ENCODE data around the gene EXOC2. TPM values are rescaled to one million over a fixed set of nuclear protein-coding genes. Genes with fewer than 3 reads are reported as not detected.

Gene EXOC2
- total and polyA plus RNA-seq, 2 donors (not counting 1 experiment from before 2014, with no cell fraction given) = 12.2 to 45.0 TPM

DNA sequence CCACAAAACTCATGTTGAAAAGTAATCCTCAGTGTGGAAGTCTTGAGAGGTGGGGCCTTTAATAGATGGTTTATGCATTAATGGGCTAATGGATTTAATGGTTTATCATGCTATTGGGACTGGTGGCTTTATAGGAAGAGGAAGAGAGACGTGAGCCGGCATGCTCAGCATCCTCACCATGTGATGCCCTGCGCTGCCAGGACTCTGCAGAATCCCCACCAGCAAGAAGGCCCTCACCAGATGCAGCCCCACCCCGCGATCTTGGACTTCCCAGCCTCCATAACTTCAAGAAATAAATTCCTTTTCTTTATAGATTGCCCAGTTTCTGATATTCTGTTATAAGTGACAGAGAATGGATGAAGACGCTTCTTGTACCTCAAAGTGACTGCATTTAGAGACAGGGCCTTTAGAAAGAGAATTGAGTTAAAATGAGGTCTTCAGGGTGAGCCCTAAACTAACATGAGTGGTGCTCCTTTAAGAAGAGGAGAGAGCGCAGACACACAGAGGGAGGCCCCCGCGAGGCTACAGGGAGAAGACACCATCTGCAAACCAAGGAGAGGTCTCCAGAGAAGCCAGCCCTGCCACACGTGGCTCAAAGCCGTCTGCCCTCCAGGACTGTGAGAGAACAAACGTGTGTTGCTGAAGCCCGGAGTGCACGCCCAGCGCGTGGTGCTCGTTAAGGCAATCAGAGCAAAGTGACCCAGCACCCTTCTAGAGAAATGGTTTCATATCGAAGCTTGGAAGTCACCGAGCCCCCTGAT lies 244.5 kb downstream of the EXOC2 start:
- Histone ChIP-seq H3K4me1 (ENCODE audit: control insufficient read depth in 2 of 2, insufficient read depth in 2 of 2, low read length in 2 of 2) (peaks cover 0 to 15% of the 10 kb centered on the region in 2 donors), H3K27me3 (replicated peaks in 1 of 4; ENCODE audit: control extremely low read depth in 1 of 4, control insufficient read depth in 3 of 4, insufficient read depth in 4 of 4, low read length in 3 of 4) (no peaks in the 10 kb centered on the region), H3K27ac (ENCODE audit: low read length in 2 of 2) (no peak overlapping the region), H3K9ac (ENCODE audit: low read length) (no peak overlapping the region), H4K20me1 (ENCODE audit: control insufficient read depth, insufficient read depth, low read length, poor library complexity, severe bottlenecking) (no peaks in the 10 kb centered on the region), H3K79me2 (ENCODE audit: control insufficient read depth, insufficient read depth, low read length) (no peaks in the 10 kb centered on the region), H3K4me2 (replicated peaks; ENCODE audit: low read depth, low read length, poor library complexity, severe bottlenecking) (no peak overlapping the region), H3K4me3 (ENCODE audit: control extremely low read depth in 1 of 5, extremely low read depth in 1 of 5, insufficient read depth in 1 of 5, low read depth in 2 of 5, low read length in 4 of 5) (no peak overlapping the region), H3K9me3 (ENCODE audit: control extremely low read depth in 1 of 3, control insufficient read depth in 2 of 3, insufficient read depth in 1 of 3, low read length in 2 of 3) (no peaks in the 10 kb centered on the region), H3K36me3 (replicated peaks in 1 of 2; ENCODE audit: control extremely low read depth in 1 of 2, control insufficient read depth in 1 of 2, extremely low read depth in 1 of 2, insufficient read depth in 2 of 2, low read length in 1 of 2) (no peaks in the 10 kb centered on the region), H2AFZ (ENCODE audit: insufficient read depth, low read depth, low read length, poor library complexity, severe bottlenecking) (no peak overlapping the region)
- no peak for DNase-seq
- Mint-ChIP-seq H3K9me3 (ENCODE audit: insufficient read depth) (no peaks in the 10 kb centered on the region), H3K4me3 (no peak overlapping the region), H3K27ac (no peak overlapping the region), H3K27me3 (no peaks in the 10 kb centered on the region), H3K4me1 (peaks cover 14% of the 10 kb centered on the region)
- POLR2A ChIA-PET = no interaction called here
- WGBS (ENCODE audit: insufficient coverage) = 98% methylated on average over 14 of the region's 19 CpGs
- ATAC-seq (ENCODE audit: low read depth) = no peak
- intact Hi-C loops (cut with micrococcal nuclease) = no loop called here
- CTCF ChIA-PET = no interaction called here
- TF ChIP-seq, protein P1, sequence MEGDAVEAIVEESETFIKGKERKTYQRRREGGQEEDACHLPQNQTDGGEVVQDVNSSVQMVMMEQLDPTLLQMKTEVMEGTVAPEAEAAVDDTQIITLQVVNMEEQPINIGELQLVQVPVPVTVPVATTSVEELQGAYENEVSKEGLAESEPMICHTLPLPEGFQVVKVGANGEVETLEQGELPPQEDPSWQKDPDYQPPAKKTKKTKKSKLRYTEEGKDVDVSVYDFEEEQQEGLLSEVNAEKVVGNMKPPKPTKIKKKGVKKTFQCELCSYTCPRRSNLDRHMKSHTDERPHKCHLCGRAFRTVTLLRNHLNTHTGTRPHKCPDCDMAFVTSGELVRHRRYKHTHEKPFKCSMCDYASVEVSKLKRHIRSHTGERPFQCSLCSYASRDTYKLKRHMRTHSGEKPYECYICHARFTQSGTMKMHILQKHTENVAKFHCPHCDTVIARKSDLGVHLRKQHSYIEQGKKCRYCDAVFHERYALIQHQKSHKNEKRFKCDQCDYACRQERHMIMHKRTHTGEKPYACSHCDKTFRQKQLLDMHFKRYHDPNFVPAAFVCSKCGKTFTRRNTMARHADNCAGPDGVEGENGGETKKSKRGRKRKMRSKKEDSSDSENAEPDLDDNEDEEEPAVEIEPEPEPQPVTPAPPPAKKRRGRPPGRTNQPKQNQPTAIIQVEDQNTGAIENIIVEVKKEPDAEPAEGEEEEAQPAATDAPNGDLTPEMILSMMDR (IDR thresholded peaks at IDR 0.05) = no peak
- no peak for TF ChIP-seq EZH2 (IDR thresholded peaks at IDR 0.05; ENCODE audit: borderline replicate concordance, insufficient read depth, low read depth, low read length, poor library complexity, severe bottlenecking)

DNA sequence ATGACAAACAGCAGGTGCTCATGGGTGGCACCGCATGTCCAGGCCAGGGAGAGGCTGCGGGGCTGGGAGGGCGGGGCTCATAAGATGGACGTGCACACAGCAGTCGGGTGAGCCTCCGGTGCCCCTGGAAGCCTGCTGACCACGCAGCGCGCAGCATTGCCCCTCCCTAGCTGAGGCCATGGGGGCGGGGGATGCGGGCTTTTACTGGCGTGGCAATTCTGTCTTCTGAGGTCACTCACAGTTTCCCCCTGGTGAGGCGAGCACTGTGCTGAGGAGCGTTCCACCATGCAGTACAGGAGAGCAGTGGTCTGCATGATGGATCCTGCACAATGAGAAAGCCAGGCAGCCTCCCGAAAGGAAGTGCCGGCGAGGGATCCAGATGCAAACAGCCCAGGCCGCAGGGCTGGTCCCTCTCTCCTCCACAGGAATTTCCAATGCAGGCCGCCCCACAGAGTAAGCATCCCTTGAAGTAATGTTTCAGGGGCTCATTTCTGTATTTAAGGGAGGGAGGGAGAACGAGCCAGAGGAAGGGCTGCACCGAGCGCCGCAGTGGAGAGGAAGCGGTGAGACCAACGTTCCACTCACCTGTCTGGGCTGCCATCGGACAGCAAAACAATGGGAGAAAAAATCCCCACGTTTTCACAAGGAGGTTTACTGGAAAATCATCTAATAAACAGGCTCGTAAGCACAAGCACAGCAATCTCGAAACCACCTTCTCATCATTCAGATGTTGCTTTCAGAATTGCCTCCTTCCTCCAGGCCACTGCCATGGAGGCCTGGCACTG lies 245.4 kb downstream of the EXOC2 start:
- ATAC-seq (ENCODE audit: low read depth) = no peak
- no peaks in the 10 kb centered on the region for H3K27me3 ChIP-seq (replicated peaks in 1 of 4; ENCODE audit: control extremely low read depth in 1 of 4, control insufficient read depth in 3 of 4, insufficient read depth in 4 of 4, low read length in 3 of 4)
- no peak overlapping the region for H3K27ac ChIP-seq (ENCODE audit: low read length in 2 of 2)
- no peak for DNase-seq
- 73% methylated on average over 24 of the region's 29 CpGs for WGBS (ENCODE audit: insufficient coverage)
- no peaks in the 10 kb centered on the region for H3K79me2 ChIP-seq (ENCODE audit: control insufficient read depth, insufficient read depth, low read length)
- no peak overlapping the region for H3K9ac ChIP-seq (ENCODE audit: low read length)
- peak overlapping the region in 1 of 5 experiments; percentile 15 for H3K4me3 ChIP-seq (ENCODE audit: control extremely low read depth in 1 of 5, extremely low read depth in 1 of 5, insufficient read depth in 1 of 5, low read depth in 2 of 5, low read length in 4 of 5)
- Mint-ChIP-seq H3K4me1 (peaks cover 14% of the 10 kb centered on the region), H3K4me3 (no peak overlapping the region), H3K9me3 (ENCODE audit: insufficient read depth) (no peaks in the 10 kb centered on the region), H3K27me3 (no peaks in the 10 kb centered on the region), H3K27ac (no peak overlapping the region)
- no peaks in the 10 kb centered on the region for H3K36me3 ChIP-seq (replicated peaks in 1 of 2; ENCODE audit: control extremely low read depth in 1 of 2, control insufficient read depth in 1 of 2, extremely low read depth in 1 of 2, insufficient read depth in 2 of 2, low read length in 1 of 2)
- peak overlapping the region; percentile 38 for H3K4me2 ChIP-seq (replicated peaks; ENCODE audit: low read depth, low read length, poor library complexity, severe bottlenecking)
- H2AFZ ChIP-seq (ENCODE audit: insufficient read depth, low read depth, low read length, poor library complexity, severe bottlenecking) = no peak overlapping the region
- H4K20me1 ChIP-seq (ENCODE audit: control insufficient read depth, insufficient read depth, low read length, poor library complexity, severe bottlenecking) = no peaks in the 10 kb centered on the region
- peaks cover 0 to 15% of the 10 kb centered on the region in 2 donors for H3K4me1 ChIP-seq (ENCODE audit: control insufficient read depth in 2 of 2, insufficient read depth in 2 of 2, low read length in 2 of 2)
- CTCF ChIA-PET = no interaction called here
- H3K9me3 ChIP-seq (ENCODE audit: control extremely low read depth in 1 of 3, control insufficient read depth in 2 of 3, insufficient read depth in 1 of 3, low read length in 2 of 3) = no peaks in the 10 kb centered on the region
- POLR2A ChIA-PET = no interaction called here
- intact Hi-C loops (cut with micrococcal nuclease) = no loop called here
- TF ChIP-seq EZH2 (IDR thresholded peaks at IDR 0.05; ENCODE audit: borderline replicate concordance, insufficient read depth, low read depth, low read length, poor library complexity, severe bottlenecking) = no peak
- TF ChIP-seq, protein P1 (IDR thresholded peaks at IDR 0.05) = no peak

All from B cell (primary cell).